NCI-H1930 (cell line): ENCODE measurements around the gene PAIP2B.
A peak's percentile ranks its signal among the peaks of the same experiment; 100 is the strongest.
"Not testable (repeated sequence)": the region's sequence is repeated elsewhere in the genome, so short reads cannot be mapped to it uniquely, and the experiment has no call there.

Source experiments
- DNase-seq, 2 experiments: peaks; one replicate each; lab custom pipeline; 2025; lab: John Stamatoyannopoulos, UW

PAIP2B gene

GRCh38 chr2:71226965-71227560, at the start of gene PAIP2B:
PAIP2B (minus strand) TSS chr2:71227103; CDS start chr2:71202589, 24,514 bp downstream.
- DNase-seq = peak; percentile 98 to 100

DNA sequence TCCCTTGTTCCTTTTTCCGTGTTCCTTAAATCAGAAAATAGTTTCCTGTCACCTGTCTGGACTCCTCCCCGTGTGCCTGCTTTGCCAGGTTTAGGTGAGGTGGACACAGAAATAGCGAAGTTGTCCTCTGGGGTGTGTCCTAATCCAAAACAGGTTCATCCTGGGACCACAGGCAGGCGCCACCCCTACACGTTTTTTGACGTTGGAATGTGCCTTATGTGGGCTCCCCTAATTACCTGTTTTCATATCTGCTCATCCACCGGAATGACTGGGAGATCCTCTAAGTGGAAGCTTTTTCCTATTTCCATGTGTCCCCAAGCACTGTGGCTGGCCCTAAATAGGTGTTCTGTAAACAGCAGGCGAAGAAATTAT, 49.0 kb upstream of the PAIP2B start:
- DNase-seq = no peak

DNA sequence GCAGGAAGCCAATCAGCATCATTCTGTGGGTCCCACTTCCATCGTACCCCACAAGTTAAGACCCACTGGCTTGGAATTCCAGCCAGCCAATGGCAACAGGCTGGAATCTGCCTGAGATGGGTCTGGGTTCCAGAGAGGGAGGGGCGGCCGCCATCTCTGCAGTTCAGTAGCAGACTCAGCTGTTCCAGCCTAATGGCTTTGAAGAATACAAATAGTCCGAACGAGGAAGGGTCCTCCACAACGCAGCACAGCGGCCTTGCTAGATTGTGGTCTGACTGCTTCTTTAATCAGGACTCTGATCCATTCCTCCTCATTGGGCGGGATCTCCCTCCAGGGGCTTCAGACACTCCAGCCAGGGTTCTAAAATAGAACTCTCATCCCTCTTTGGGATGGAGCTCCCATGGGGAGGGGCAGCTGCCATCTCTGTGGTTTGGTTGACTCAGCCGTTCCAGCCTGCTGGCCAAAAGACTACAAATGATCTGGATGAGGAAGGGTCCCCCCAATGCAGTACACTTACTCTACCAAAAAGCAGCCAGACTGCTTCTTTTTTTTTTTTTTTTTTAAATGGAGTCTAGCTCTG, 42.7 kb upstream of the PAIP2B start:
- no peak for DNase-seq

DNA sequence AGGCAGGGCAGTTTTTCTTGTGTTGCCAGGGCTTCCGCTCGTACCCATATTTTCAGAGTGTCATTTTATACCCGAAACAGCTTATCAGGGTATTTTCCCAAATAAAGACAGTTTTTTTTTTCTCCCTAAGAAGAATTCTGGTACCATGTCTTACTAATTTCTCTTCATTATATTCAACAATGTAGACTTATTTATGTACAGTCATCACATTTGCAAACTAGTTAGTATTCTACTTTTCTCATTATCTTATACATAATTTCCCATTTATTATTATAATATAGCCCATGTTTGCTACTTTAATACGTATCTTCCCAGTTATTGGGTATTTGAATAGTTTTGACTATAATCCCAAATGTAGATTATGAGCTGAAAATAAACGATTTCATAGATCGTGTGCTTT, 36.5 kb upstream of the PAIP2B start:
- no peak for DNase-seq

- DNase-seq = no peak
These were observed 34.6 kb upstream of the PAIP2B start for GRCh38 chr2:71261534-71261933.

DNA sequence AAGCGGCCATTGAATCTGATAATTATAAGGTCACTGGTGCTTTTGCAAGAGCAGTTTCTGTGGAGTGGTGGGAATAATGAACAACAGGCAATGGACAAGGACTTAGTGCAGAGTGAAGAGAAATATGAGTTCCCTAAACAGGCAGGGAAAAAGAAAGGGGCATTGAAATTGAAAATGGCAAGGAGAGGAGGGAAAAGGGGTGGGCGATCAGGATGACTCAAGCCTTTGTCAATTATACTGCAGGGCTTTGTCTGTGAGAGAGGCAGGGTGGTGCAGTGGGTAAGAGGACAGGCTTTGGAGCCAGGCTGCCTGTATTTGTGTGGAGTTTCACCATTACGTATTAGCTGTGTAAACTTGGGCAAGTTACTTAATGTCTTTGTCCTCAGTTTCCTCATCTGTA, 29.5 kb upstream of the PAIP2B start:
- DNase-seq = no peak

DNA sequence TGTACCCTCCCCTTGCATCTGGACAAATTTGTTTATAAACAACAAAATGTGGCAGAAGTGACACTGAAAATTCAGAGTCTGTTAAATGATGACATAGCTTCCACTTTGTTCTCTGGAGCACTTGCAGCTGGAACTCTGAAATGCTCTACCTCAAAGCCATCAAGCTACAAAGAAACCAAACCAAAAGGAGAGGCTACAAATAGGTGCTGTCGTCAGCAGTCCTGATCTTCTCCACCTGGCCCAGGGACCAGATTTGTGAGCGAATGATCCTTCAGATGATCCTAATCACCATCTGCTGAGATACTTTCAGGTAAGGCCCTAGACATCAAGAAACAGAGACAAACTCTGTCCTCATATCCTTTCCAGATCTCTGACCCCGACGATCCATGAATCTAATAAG, 27.9 kb upstream of the PAIP2B start:
- DNase-seq = no peak

- no peak for DNase-seq
These were observed 27.2 kb upstream of the PAIP2B start for GRCh38 chr2:71254078-71254477.

DNA sequence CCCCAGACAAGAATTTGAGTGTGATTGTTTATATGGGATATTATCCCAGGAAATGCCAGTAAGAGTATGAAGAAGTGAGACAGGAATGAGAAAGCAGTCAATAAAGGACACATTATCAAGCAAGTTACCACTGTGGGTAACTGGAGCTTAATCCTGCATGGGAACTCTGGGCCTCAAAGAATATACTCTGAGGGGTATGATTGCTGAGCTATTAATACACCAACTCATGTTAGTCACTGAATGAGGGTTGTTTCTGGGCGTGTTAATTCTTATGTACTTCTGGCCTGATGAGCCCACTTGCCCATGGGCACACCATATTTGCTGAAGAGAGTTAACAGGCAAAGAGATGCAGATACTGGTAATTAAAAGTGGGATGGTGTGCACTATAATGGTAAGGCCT, 26.6 kb upstream of the PAIP2B start:
- DNase-seq = no peak

DNA sequence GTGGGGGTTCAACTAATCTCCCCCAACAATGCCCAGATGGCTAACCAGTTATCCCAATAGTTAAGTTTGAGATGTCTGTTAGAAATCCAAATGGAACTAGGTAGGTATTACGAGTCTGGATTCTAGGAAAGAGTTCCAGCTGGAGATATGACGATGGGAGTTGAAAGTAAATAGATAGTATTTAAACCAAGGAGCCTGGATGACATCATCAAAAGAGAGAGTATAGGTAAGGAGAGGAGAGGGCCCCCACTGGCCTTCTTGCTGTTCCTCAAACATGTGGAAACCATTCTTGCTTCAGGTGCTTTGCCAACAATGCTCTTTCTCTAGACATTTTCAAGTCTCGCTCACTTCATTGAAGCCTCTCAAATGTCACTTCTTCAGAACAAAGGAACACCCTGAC, 26.0 kb upstream of the PAIP2B start:
- DNase-seq = no peak

DNA sequence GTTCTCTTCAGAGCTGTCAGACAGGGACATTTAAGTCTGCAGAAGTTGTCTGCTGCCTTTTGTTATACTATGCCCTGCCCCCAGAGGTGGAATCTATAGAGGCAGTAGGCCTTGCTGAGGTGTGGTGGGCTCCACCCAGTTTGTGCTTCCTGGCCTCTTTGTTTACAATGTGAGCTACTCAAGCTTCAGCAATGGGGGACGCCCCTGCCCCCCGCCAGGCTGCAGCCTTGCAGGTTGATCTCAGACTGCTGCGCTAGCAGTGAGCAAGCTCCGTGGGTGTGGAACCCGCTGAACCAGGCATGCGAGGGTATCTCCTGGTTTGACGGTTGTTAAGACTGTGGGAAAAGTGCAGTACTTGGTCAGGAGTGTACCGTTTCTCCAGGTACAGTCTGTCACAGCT, 24.0 kb upstream of the PAIP2B start:
- no peak for DNase-seq

DNA sequence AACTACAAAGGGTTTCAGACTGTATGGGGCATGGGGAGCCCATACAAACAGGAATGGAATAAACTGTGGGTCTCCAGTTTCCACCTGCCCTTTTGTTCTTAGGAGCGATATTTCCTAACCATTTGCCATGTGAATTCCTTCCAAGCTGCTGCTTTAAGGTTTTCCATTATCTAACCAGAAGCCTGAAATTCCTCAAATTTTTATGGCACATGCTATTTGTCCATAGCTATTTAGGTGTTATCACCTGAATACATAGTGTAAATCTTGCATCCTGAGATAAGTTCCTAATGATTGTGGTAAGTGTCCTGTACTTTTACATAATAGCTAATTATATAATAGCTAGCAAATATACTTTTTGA, 17.4 kb upstream of the PAIP2B start:
- DNase-seq = no peak

DNA sequence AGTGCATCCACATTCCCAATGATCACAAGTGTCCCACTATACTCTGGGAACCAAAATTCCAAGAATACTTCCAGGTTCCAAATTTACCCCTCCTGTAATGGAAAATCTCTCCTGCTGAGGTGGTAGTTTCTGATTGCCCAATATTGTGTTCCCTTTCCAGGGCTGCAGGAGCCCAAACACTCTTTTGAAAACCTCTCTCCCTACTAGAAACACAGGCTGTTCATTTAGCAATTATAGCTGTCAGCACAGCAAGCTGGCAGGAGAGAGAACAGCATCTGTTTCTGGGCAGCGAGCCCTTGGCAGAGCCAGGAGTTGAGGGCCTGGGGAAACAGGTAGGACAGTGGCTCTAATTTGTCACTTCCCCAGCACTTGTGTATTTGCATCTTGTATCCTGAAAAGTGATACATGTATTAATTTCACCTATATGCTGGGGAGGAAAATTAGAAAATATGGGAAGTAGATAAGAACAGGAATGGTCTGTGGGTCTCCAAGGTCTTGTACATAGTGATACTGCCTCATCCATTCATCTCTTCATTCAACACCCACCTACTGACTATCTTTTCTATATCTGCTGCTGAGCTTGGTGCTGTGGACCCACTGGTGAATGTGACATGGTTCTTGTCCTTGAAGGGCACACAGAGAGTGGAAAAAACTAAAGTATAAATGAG, 16.9 kb upstream of the PAIP2B start:
- DNase-seq = no peak

GRCh38 chr2:71240794-71241193, 13.9 kb upstream of the PAIP2B start:
- no peak for DNase-seq

GRCh38 chr2:71238089-71238488, 11.2 kb upstream of the PAIP2B start:
- DNase-seq = no peak

- no peak for DNase-seq
These were observed 9.2 kb upstream of the PAIP2B start for GRCh38 chr2:71235930-71236587.

GRCh38 chr2:71233072-71233471, 6.2 kb upstream of the PAIP2B start:
- not testable (repeated sequence) for DNase-seq

DNA sequence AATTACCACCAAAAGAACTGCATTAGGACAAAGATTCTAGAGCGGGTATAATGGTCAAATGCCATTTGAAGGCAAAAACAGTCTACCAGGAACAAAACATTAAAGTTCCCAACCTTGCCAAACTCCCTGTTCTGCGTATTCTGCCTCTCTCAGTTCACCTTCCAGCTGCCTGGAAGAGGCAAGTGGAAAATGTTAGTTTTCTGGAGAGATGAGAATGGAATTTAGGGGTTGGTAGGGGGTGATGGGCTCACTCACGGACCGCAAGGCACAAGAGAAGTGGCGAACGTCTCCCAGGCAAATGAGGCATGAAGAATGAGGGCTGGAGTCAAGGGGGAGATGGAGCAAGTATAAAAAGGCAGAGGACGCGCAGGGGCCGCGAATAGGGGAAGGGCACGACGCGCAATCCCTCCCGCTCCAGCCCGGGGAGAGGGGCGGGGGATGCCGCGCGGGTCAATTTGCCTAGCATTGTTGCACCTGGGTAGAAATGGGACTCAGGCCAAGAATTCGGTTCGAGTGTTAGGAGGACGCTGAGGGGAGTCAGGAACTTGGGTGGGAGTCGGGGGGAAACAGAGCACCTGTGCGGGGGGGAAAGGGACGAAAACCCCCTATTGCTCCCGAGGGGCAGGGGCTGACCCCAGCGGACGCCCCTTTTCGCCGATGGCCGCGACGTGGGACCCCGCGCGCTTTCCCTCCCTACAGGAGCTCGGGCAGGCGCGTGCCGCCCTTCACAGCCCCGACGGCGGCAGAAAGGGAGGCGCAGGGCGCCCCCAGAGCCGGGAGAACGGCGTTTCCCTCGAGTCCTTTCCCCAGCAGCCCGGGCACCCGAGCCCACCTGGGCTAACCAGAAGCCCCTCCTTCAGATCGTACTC, 573 bp downstream of the PAIP2B start:
- DNase-seq = no peak

DNA sequence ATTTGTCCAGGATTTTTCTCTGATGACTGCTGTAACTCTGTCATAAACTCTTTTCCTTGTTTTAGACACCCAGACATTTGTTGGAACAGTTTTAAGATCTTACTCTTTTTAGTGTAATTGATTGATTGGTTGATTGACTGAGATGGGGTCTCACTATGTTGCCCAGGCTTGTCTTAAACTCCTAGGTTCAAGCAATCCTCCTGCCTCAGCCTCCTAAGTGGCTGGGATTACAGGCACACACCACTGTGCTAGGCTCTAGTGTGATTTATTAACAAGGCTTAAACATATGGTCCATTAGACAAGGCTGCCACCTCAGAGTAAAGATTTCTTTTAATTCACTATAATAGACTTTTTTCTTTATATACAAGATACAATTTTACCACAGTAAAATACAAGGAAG, 2.0 kb downstream of the PAIP2B start:
- no peak for DNase-seq

DNA sequence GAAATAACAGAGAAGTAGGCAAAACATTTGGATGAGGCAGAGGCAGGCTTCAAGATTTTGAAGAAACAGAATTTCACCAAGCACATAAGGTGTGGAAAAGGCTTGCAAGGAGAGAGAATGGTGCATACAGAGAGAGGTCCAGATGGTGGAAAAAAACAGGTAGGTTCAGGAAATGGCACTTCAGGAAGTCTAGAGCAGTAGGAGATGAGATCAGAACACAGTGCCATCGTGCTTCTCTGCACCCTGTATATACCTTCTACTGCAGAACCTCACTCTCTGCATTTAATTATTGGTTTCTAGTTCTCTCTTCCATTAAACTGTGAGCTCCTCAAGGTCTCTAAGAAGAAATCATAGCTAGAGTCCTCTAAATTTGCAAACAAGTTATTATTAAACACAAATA, 2.4 kb downstream of the PAIP2B start:
- no peak for DNase-seq

DNA sequence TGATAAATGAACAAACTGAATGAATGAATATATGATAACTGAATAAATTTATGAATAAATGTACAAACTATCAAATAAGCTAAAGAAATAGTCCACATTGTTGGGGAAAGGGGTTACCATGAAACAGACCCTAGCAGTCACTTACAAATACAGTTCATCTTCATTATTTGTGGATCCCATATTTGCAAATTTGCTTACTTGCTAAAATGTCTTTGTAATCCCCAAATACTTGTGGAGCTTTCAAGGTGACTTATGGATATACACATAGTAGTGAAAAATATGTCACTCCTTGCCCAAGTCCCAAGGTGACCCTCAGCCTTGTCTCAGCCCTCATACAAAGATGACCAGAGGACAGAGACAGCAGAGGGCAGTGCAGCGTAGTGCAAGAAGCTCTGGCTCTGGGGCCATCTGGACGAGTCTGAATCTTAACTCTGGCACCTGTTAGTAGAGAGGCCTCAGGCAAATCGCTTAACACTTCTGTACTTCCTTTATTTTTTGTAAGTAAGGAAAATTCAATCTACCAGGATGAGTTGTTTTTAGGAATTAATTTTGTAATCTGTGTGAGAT, 3.1 kb downstream of the PAIP2B start:
- peak; percentile 45 to 46 for DNase-seq

GRCh38 chr2:71220743-71221142, 6.2 kb downstream of the PAIP2B start:
- DNase-seq = no peak
